ENCODE measurements around the gene AMDHD2. TPM values are rescaled to one million over a fixed set of nuclear protein-coding genes. Genes with fewer than 3 reads are reported as not detected.

Gene AMDHD2
- total RNA-seq, 1 donor from 2014 or later: 53.4 TPM

- Histone ChIP-seq H3K27me3 (ENCODE audit: low read depth) (no peaks in the 10 kb centered on the region), H3K4me1 (peaks cover 59% of the 10 kb centered on the region), H3K36me3 (peaks cover 28% of the 10 kb centered on the region), H3K27ac (no peak overlapping the region), H3K9me3 (no peaks in the 10 kb centered on the region), H3K4me3 (no peak overlapping the region)
- intact Hi-C loops (cut with DNase I): no loop called here
- ATAC-seq (no peak), DNase-seq (no peak)
- no peak for TF ChIP-seq CTCF (IDR thresholded peaks at IDR 0.05)
These were observed 17.9 kb upstream of the AMDHD2 start for GRCh38 chr16:2501946-2502895.

- no peak for DNase-seq
- intact Hi-C loops (cut with DNase I): no loop called here
- Histone ChIP-seq H3K9me3 (no peaks in the 10 kb centered on the region), H3K4me3 (no peak overlapping the region), H3K4me1 (peaks cover 33% of the 10 kb centered on the region), H3K27ac (no peak overlapping the region), H3K27me3 (ENCODE audit: low read depth) (no peaks in the 10 kb centered on the region), H3K36me3 (peaks cover 10% of the 10 kb centered on the region)
- ATAC-seq: no peak
- TF ChIP-seq CTCF (IDR thresholded peaks at IDR 0.05): no peak
These were observed 14.5 kb upstream of the AMDHD2 start for GRCh38 chr16:2505695-2506094.

- peak; percentile 45 to 70 for ATAC-seq
- H3K4me3 ChIP-seq: peak overlapping the region; percentile 16
- intact Hi-C loops (cut with DNase I): no loop called here
- H3K36me3 ChIP-seq: peaks cover 10% of the 10 kb centered on the region
- H3K4me1 ChIP-seq: peaks cover 31% of the 10 kb centered on the region
- peak overlapping the region; percentile 83 for H3K27ac ChIP-seq
- peak; percentile 80 for DNase-seq
- H3K27me3 ChIP-seq (ENCODE audit: low read depth): no peaks in the 10 kb centered on the region
- TF ChIP-seq CTCF (IDR thresholded peaks at IDR 0.05): no peak
- H3K9me3 ChIP-seq: no peaks in the 10 kb centered on the region
These were observed 13.0 kb upstream of the AMDHD2 start for GRCh38 chr16:2507052-2507659.

GRCh38 chr16:2507665-2508064 is 12.5 kb upstream of the AMDHD2 start:
- no peak for TF ChIP-seq CTCF (IDR thresholded peaks at IDR 0.05)
- H3K4me1 ChIP-seq: peaks cover 29% of the 10 kb centered on the region
- peak; percentile 87 for DNase-seq
- no peaks in the 10 kb centered on the region for H3K27me3 ChIP-seq (ENCODE audit: low read depth)
- ATAC-seq: peak; percentile 65 to 84
- intact Hi-C loops (cut with DNase I): no loop called here
- H3K4me3 ChIP-seq: peak overlapping the region; percentile 16
- H3K36me3 ChIP-seq: peaks cover 10% of the 10 kb centered on the region
- peak overlapping the region; percentile 83 for H3K27ac ChIP-seq
- no peaks in the 10 kb centered on the region for H3K9me3 ChIP-seq

GRCh38 chr16:2508722-2509400 is 11.3 kb upstream of the AMDHD2 start:
- Histone ChIP-seq H3K27me3 (ENCODE audit: low read depth) (no peaks in the 10 kb centered on the region), H3K9me3 (no peaks in the 10 kb centered on the region), H3K4me3 (no peak overlapping the region), H3K4me1 (peaks cover 28% of the 10 kb centered on the region), H3K36me3 (peaks cover 10% of the 10 kb centered on the region), H3K27ac (no peak overlapping the region)
- no peak for DNase-seq
- intact Hi-C loops (cut with DNase I): no loop called here
- no peak for TF ChIP-seq CTCF (IDR thresholded peaks at IDR 0.05)
- no peak for ATAC-seq
